Globus pallidus (tissue), 1 donor: Measurements from ENCODE around the gene GPD1L.

Source experiments
- DNase-seq: peaks from one replicate; pipeline ENCODE4 v3.0.0-alpha.2; 2015; ENCODE audit warnings: low spot score

GPD1L gene

GRCh38 chr3:32136703-32137102 is 30.3 kb downstream of the GPD1L start:
- DNase-seq: peak; percentile 29

GRCh38 chr3:32137870-32138269 is 31.4 kb downstream of the GPD1L start:
- no peak for DNase-seq

- no peak for DNase-seq
These were observed 32.2 kb downstream of the GPD1L start for GRCh38 chr3:32138545-32139104.

GRCh38 chr3:32140943-32141342 is 34.5 kb downstream of the GPD1L start:
- DNase-seq: no peak

GRCh38 chr3:32143849-32144757 is 37.7 kb downstream of the GPD1L start:
- peak; percentile 75 for DNase-seq

- peak; percentile 85 for DNase-seq
These were observed 40.4 kb downstream of the GPD1L start for GRCh38 chr3:32146746-32147211.

GRCh38 chr3:32147509-32147908 is 41.1 kb downstream of the GPD1L start:
- no peak for DNase-seq

GRCh38 chr3:32147933-32148332 is 41.5 kb downstream of the GPD1L start:
- no peak for DNase-seq

- no peak for DNase-seq
These were observed 41.9 kb downstream of the GPD1L start for GRCh38 chr3:32148351-32148750.

- DNase-seq: no peak
These were observed 47.2 kb downstream of the GPD1L start for GRCh38 chr3:32153414-32154204.

- DNase-seq: no peak
These were observed 47.8 kb downstream of the GPD1L start for GRCh38 chr3:32154205-32154579.

- DNase-seq: no peak
These were observed 48.7 kb downstream of the GPD1L start for GRCh38 chr3:32155117-32155516.

GRCh38 chr3:32157600-32158264 is 51.3 kb downstream of the GPD1L start:
- no peak for DNase-seq

GRCh38 chr3:32160706-32161214 is 54.3 kb downstream of the GPD1L start:
- DNase-seq: no peak

- no peak for DNase-seq
These were observed 59.0 kb downstream of the GPD1L start for GRCh38 chr3:32165442-32165841.

GRCh38 chr3:32166654-32167053 is 60.2 kb downstream of the GPD1L start:
- no peak for DNase-seq

- DNase-seq: no peak
These were observed 66.0 kb downstream of the GPD1L start for GRCh38 chr3:32172420-32172819.

GRCh38 chr3:32175607-32176197 is 69.3 kb downstream of the GPD1L start:
- DNase-seq: peak; percentile 26

- DNase-seq: no peak
These were observed 70.7 kb downstream of the GPD1L start for GRCh38 chr3:32176989-32177701.

GRCh38 chr3:32177702-32178198 is 71.3 kb downstream of the GPD1L start:
- DNase-seq: peak; percentile 36
